GM19099 (cell line): ENCODE measurements around the gene SORCS3.

ENCODE experiments used
- POLR2A ChIP-seq: IDR thresholded peaks from 3 replicates; pipeline ENCODE4 v1.6.1; 2011; ENCODE audit warnings: low read depth; ENCODE audit not compliant: insufficient read length; ENCODE audit errors: extremely low read depth

SORCS3 gene

DNA sequence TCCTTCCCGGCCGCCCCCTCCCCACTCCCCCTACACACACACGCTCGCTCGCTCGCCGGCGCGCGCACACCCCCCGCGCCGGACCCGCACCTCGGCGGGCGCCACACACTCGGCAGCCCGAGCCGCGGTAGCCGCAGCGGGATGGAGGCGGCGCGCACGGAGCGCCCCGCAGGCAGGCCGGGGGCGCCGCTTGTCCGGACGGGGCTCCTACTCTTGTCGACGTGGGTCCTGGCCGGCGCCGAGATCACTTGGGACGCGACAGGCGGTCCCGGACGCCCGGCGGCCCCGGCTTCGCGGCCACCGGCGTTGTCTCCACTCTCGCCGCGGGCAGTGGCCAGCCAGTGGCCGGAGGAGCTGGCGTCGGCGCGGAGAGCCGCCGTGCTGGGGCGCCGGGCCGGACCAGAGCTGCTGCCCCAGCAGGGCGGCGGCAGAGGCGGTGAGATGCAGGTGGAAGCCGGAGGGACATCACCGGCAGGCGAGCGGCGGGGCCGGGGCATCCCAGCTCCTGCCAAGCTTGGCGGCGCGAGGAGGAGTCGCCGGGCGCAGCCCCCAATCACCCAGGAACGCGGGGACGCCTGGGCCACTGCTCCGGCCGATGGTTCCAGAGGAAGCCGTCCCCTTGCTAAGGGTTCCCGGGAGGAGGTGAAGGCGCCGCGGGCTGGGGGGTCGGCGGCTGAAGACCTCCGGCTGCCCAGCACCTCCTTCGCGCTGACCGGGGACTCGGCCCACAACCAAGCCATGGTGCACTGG, at the start of gene SORCS3:
TSS of gene SORCS3 (plus strand) at position 104 of the 750 bp plus-strand sequence.
- TF ChIP-seq POLR2A = no peak

DNA sequence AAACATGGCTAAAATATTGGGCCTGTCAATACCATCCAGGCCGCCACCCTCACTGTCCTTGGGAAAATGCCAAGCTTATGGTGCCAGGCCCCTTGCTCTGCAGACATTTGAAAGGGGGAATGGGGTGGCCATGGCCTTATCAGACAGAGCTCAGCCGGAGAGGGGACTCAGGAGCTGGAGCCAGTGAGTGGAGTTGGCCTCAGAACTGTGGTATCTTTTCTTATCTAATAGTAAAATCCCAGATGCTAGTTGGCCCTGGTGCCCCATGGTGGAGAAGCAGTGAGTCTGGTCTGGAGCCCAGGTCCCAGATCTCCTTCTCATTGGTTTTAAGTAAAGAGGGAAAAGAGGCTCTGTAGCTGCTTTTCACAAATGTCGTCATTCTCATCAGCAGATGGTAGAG, 49.6 kb upstream of the SORCS3 start:
- no peak for TF ChIP-seq POLR2A

DNA sequence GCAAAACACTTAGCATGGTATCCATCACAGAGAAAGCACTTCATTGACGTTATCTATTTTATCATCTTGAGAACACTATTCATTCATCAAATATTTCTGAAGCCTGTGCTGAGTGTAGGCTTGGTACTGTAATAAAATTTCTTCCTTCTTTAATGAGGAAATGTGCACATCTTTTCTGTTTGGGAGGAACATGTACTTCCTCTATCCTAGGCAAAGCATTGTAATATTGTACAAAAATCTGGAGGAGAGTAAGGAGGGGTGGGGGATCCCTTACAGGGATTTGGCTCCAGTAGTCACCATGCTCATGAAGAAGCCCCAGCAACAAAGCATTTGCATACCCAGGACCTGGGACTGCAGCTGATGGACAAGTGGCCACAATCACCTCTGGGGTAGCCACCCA, 39.9 kb upstream of the SORCS3 start:
- no peak for TF ChIP-seq POLR2A

- no peak for TF ChIP-seq POLR2A
These were observed 32.8 kb upstream of the SORCS3 start for GRCh38 chr10:104608091-104608828.

- TF ChIP-seq POLR2A = no peak
These were observed 28.4 kb upstream of the SORCS3 start for GRCh38 chr10:104612571-104613205.

- TF ChIP-seq POLR2A = no peak
These were observed 27.7 kb upstream of the SORCS3 start for GRCh38 chr10:104613406-104613805.

DNA sequence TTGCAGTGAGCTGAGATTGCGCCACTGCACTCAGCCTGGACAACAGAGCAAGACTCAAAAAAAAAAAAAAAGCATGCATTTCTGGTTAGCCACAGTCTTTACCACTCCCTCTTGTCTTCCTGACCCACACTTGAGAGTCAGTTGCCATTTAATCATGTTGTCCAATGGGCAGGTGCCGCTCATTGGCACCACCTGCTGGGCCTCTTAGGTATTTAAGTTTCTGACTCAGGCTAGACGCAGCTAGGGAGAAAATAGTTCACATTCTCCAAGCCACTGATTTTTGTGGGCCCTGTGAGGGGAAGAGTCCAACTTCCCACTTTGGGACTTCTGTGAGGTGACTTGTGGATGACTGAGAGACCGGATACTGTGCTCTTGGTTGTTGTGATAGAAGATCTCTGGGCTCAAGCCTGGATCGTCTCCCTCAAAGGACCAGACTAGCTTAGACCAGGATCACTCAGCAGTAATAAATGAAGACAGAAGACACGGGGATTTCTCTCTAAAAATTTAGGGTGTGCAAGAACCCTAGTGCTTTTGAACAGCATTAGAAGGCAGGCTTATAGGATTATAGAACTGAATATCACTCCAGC, 26.8 kb upstream of the SORCS3 start:
- TF ChIP-seq POLR2A = no peak

GRCh38 chr10:104615136-104615535, 26.0 kb upstream of the SORCS3 start:
- no peak for TF ChIP-seq POLR2A

GRCh38 chr10:104617831-104618230, 23.3 kb upstream of the SORCS3 start:
- TF ChIP-seq POLR2A = no peak

DNA sequence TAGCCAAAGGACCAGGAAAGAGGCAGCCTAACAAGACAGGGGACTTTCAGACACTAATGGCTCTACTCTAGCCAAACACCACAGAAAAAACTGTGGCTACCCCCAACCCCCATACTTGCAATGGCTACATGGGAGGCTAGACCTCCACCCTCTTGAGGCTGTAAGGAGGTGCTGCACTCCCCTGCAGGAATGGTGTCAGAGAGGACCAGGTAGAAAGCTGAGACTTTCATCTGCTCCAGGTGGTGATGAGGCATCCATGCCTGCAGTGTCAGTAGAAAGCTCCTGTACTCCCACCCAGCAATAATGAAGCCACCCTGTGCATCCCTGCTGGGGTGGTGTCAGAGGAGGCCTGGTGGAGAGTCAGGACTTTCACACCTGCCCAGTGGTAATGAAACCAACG, 18.9 kb upstream of the SORCS3 start:
- no peak for TF ChIP-seq POLR2A

GRCh38 chr10:104622598-104623209, 18.4 kb upstream of the SORCS3 start:
- no peak for TF ChIP-seq POLR2A

- no peak for TF ChIP-seq POLR2A
These were observed 10.4 kb upstream of the SORCS3 start for GRCh38 chr10:104630731-104631130.

DNA sequence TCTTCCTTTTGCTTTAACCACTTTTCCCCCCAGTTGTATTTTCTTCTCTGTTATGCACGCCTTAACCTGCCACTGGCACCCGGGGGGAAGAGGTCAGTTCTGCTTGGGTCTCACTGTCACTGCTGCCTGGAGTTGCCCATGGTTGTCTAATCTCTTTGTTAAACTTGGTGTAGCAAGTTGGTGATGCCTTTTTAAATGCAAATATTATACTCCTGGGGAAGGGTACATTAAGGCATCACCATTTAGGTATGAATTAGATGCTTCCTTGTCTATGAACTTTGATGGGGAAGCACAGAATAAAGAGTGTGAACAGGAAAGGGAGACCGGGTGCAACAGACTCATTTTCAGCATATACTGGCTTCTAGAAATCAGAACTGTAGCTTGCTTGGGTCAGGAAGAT, 9.1 kb upstream of the SORCS3 start:
- no peak for TF ChIP-seq POLR2A

DNA sequence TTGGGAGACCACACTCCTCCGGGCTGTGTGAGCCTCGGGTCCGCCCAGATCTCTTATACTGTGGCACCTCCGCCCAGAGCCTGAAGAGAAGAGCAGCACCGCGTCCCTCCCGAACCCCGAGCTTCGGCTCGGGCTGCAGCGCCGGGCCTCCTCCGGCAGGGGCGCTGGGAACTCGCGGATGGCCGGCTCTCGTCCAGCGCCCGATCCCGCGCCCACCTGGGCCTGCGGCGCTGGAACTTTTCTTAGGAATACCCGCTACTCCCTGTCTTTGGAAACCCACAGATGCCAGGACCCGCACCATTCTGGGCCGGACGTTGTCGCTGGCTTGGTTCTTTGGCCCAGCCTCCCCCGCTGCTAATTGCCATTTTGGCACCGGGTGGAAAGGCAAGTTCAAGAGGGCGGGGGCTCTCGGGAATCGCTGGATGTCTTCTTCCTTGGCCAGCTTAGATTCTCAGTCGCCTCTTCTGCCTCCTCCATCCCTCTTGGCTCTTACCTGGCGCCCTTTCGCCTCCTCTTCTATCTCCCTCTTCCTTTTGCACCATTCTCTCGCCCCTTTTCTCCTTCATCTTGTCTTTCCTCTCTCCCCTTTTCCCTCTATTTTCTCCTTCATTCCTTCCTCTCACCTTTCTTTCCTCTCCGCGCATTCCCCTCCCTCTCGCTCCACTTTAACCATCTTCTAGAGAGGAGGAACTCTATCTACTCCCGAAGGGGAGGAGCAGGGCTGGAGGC, 2.1 kb upstream of the SORCS3 start:
- TF ChIP-seq POLR2A = no peak
